ENCODE results near the gene SGSH.

The SGSH gene

DNA sequence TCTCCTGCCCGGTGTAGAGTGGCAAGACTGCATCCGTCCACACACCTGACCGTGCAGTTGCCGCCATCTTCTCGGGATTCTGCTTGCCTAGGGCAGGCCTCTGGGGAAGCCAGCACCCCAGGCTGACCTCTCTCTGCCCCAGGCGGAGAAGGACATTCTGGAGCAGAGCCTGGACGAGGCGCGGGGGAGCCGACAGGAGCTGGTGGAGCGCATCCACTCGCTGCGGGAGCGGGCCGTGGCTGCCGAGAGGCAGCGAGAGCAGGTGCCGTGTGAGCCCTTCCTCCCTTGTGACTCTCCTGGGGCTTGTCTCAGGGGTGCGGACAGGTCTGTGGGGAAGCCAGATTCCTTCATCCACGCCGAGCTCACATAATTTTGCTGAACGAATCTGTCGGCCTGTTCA is 30.5 kb downstream of the SGSH start:
- Histone ChIP-seq H3K36me3 (ENCODE audit: control insufficient read depth in 1 of 2, insufficient read depth in 2 of 2, low read length in 2 of 2) (no peaks in the 10 kb centered on the region), H3K4me1 (ENCODE audit: control insufficient read depth in 1 of 2, insufficient read depth in 2 of 2, low read length in 2 of 2) (peaks cover 0 to 7% of the 10 kb centered on the region in 2 donors), H3K27me3 (ENCODE audit: low read depth, low read length) (no peaks in the 10 kb centered on the region), H3K4me3 (ENCODE audit: low read depth in 1 of 2, low read length in 2 of 2) (no peak overlapping the region), H3K9me3 (ENCODE audit: control insufficient read depth in 1 of 2, low read length in 2 of 2) (no peaks in the 10 kb centered on the region), H3K27ac (ENCODE audit: low read length) (no peak overlapping the region)

DNA sequence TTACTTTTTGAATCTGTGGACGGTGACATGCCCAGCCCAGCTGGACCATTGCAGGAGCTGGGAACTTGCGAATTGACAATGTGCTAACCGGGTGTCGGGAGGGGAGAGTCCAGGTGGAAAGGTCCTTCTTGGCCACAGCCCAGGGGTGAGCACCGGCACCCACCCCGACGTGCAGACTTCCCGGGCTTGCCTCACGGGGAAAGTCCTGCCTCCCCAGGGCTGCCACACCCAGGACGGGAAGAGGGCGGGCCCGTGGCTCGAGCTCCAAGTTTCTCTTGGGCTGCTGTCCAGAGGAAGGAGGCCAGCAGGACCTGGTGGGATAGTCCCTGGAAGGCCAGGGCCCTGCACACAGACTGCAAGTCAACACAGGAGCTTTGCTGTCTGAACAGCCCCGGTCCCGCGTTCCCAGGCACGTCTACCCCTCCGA is 32.6 kb downstream of the SGSH start:
- H3K4me1 ChIP-seq (ENCODE audit: control insufficient read depth in 1 of 2, insufficient read depth in 2 of 2, low read length in 2 of 2), result peaks cover 0 to 7% of the 10 kb centered on the region in 2 donors
- H3K4me3 ChIP-seq (ENCODE audit: low read depth in 1 of 2, low read length in 2 of 2), result peak overlapping the region; percentile 16 to 48
- no peak overlapping the region for H3K27ac ChIP-seq (ENCODE audit: low read length)
- no peaks in the 10 kb centered on the region for H3K9me3 ChIP-seq (ENCODE audit: control insufficient read depth in 1 of 2, low read length in 2 of 2)
- H3K36me3 ChIP-seq (ENCODE audit: control insufficient read depth in 1 of 2, insufficient read depth in 2 of 2, low read length in 2 of 2), result no peaks in the 10 kb centered on the region
- no peaks in the 10 kb centered on the region for H3K27me3 ChIP-seq (ENCODE audit: low read depth, low read length)

DNA sequence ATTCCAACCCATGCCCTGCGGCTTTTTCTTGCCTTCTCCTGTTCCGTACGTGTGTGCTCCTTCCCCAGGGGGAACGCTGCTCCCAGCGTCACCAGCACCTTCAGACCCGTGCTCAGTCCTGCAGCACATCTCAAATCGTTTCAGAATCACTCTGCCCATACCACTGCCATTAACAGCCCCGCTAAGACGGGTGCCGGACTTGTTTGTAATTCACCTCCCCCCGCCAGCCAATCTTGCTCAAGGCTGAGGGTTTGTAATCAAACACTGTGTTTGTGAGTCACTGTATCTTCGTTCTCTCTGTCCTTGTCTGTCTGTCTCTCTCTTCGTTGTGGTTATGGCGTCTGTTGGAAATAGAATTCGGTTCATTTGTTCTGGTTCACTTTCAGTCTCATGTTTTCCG is 33.0 kb downstream of the SGSH start:
- no peaks in the 10 kb centered on the region for H3K9me3 ChIP-seq (ENCODE audit: control insufficient read depth in 1 of 2, low read length in 2 of 2)
- H3K4me3 ChIP-seq (ENCODE audit: low read depth in 1 of 2, low read length in 2 of 2), result peak overlapping the region; percentile 16 to 48
- H3K27ac ChIP-seq (ENCODE audit: low read length), result no peak overlapping the region
- H3K4me1 ChIP-seq (ENCODE audit: control insufficient read depth in 1 of 2, insufficient read depth in 2 of 2, low read length in 2 of 2), result peaks cover 0 to 7% of the 10 kb centered on the region in 2 donors
- H3K36me3 ChIP-seq (ENCODE audit: control insufficient read depth in 1 of 2, insufficient read depth in 2 of 2, low read length in 2 of 2), result no peaks in the 10 kb centered on the region
- no peaks in the 10 kb centered on the region for H3K27me3 ChIP-seq (ENCODE audit: low read depth, low read length)

DNA sequence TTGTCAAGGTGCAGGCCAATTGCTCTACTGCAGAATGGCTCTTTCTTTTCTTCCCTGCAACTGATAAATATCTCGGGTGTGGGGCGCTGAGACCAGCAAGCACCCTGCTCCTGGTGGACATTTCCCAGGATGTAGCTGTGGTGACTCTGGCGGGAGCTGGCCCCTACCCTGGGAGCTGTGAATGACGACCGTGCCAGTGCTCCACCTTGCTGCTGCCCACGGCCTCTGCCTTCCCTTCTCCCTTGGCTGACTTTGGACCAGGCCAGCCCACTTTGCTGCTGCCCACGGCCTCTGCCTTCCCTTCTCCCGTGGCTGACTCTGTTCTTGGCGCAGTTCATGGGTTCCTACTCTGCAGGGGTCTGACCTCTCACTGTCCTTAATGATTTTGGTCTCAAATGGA is 34.2 kb downstream of the SGSH start:
- Histone ChIP-seq H3K4me1 (ENCODE audit: control insufficient read depth in 1 of 2, insufficient read depth in 2 of 2, low read length in 2 of 2) (peaks cover 0 to 7% of the 10 kb centered on the region in 2 donors), H3K27ac (ENCODE audit: low read length) (no peak overlapping the region), H3K36me3 (ENCODE audit: control insufficient read depth in 1 of 2, insufficient read depth in 2 of 2, low read length in 2 of 2) (no peaks in the 10 kb centered on the region), H3K27me3 (ENCODE audit: low read depth, low read length) (no peaks in the 10 kb centered on the region), H3K4me3 (ENCODE audit: low read depth in 1 of 2, low read length in 2 of 2) (no peak overlapping the region), H3K9me3 (ENCODE audit: control insufficient read depth in 1 of 2, low read length in 2 of 2) (no peaks in the 10 kb centered on the region)

- Histone ChIP-seq H3K4me1 (ENCODE audit: control insufficient read depth in 1 of 2, insufficient read depth in 2 of 2, low read length in 2 of 2) (peaks cover 0 to 7% of the 10 kb centered on the region in 2 donors), H3K36me3 (ENCODE audit: control insufficient read depth in 1 of 2, insufficient read depth in 2 of 2, low read length in 2 of 2) (no peaks in the 10 kb centered on the region), H3K9me3 (ENCODE audit: control insufficient read depth in 1 of 2, low read length in 2 of 2) (no peaks in the 10 kb centered on the region), H3K27ac (ENCODE audit: low read length) (no peak overlapping the region), H3K27me3 (ENCODE audit: low read depth, low read length) (no peaks in the 10 kb centered on the region), H3K4me3 (ENCODE audit: low read depth in 1 of 2, low read length in 2 of 2) (no peak overlapping the region)
Measured at GRCh38 chr17:80184423-80184714, 35.8 kb downstream of the SGSH start.

DNA sequence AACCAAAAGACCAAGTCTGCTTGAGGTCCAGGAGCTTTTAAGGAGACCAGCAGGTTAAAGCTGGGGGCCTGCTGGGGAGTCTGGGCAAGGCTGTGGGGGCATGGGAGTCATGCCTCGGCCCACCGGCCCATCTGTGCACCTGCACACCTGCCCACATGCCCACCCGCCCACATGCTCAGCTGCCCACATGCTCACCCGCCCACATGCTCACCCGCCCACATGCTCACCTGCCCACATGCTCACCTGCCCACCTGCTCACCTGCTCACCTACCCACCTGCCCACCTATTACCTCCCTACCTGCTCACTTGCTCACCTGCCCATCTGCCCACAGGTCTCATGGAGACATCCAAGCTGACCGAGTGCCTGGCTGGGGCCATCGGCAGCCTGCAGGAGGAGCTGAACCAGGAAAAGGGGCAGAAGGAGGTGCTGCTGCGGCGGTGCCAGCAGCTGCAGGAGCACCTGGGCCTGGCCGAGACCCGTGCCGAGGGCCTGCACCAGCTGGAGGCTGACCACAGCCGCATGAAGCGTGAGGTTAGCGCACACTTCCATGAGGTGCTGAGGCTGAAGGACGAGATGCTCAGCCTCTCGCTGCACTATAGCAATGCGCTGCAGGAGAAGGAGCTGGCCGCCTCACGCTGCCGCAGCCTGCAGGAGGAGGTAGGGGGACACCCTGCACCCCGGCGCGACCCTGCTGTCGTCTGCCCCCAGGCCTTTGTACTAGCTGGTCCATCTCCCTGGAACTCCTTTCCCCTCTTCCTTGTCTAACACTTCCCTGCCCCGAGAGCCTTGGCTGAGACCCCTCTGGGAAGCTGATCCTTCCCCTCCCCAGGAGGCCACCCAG is 36.3 kb downstream of the SGSH start:
- H3K36me3 ChIP-seq (ENCODE audit: control insufficient read depth in 1 of 2, insufficient read depth in 2 of 2, low read length in 2 of 2), result no peaks in the 10 kb centered on the region
- no peak overlapping the region for H3K4me3 ChIP-seq (ENCODE audit: low read depth in 1 of 2, low read length in 2 of 2)
- H3K27ac ChIP-seq (ENCODE audit: low read length), result no peak overlapping the region

DNA sequence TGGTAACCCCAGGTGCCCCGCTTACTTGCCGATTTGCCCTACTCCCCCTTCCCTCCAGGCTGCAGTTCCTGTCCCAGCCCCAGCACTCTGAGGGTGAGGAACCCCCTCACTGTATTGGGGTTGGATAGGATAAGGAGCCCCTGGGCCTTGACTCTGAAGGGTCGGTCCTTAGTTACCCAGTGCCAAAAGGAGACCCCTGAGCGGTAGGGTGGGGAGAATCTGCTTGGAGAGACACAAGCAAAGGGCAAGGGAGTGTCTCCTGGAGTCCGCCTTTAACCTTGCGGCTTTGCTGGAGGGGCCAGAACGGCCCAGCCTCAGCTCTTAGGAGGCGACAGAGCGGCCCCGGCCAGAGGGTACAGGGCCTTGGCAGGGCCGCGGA is 37.3 kb downstream of the SGSH start:
- Histone ChIP-seq H3K36me3 (ENCODE audit: control insufficient read depth in 1 of 2, insufficient read depth in 2 of 2, low read length in 2 of 2) (no peaks in the 10 kb centered on the region), H3K4me1 (ENCODE audit: control insufficient read depth in 1 of 2, insufficient read depth in 2 of 2, low read length in 2 of 2) (peaks cover 0 to 3% of the 10 kb centered on the region in 2 donors)

More for the DNA sequence above, 36.3 kb downstream of the SGSH start:
- no peaks in the 10 kb centered on the region for H3K27me3 ChIP-seq (ENCODE audit: low read depth, low read length)
- no peaks in the 10 kb centered on the region for H3K9me3 ChIP-seq (ENCODE audit: control insufficient read depth in 1 of 2, low read length in 2 of 2)
- peaks cover 0 to 7% of the 10 kb centered on the region in 2 donors for H3K4me1 ChIP-seq (ENCODE audit: control insufficient read depth in 1 of 2, insufficient read depth in 2 of 2, low read length in 2 of 2)

GRCh38 chr17:80182118-80182844 is 37.9 kb downstream of the SGSH start:
- Histone ChIP-seq H3K27me3 (ENCODE audit: low read depth, low read length) (no peaks in the 10 kb centered on the region), H3K9me3 (ENCODE audit: control insufficient read depth in 1 of 2, low read length in 2 of 2) (no peaks in the 10 kb centered on the region), H3K36me3 (ENCODE audit: control insufficient read depth in 1 of 2, insufficient read depth in 2 of 2, low read length in 2 of 2) (no peaks in the 10 kb centered on the region), H3K4me1 (ENCODE audit: control insufficient read depth in 1 of 2, insufficient read depth in 2 of 2, low read length in 2 of 2) (no peaks in the 10 kb centered on the region), H3K4me3 (ENCODE audit: low read depth in 1 of 2, low read length in 2 of 2) (no peak overlapping the region), H3K27ac (ENCODE audit: low read length) (no peak overlapping the region)

More for the DNA sequence above, 37.3 kb downstream of the SGSH start:
- Histone ChIP-seq H3K27me3 (ENCODE audit: low read depth, low read length) (no peaks in the 10 kb centered on the region), H3K9me3 (ENCODE audit: control insufficient read depth in 1 of 2, low read length in 2 of 2) (no peaks in the 10 kb centered on the region), H3K4me3 (ENCODE audit: low read depth in 1 of 2, low read length in 2 of 2) (no peak overlapping the region), H3K27ac (ENCODE audit: low read length) (no peak overlapping the region)

GRCh38 chr17:80181431-80181830 is 38.7 kb downstream of the SGSH start:
- no peak overlapping the region for H3K4me3 ChIP-seq (ENCODE audit: low read depth in 1 of 2, low read length in 2 of 2)
- H3K4me1 ChIP-seq (ENCODE audit: control insufficient read depth in 1 of 2, insufficient read depth in 2 of 2, low read length in 2 of 2), result no peaks in the 10 kb centered on the region
- H3K9me3 ChIP-seq (ENCODE audit: control insufficient read depth in 1 of 2, low read length in 2 of 2), result no peaks in the 10 kb centered on the region
- no peaks in the 10 kb centered on the region for H3K27me3 ChIP-seq (ENCODE audit: low read depth, low read length)
- H3K36me3 ChIP-seq (ENCODE audit: control insufficient read depth in 1 of 2, insufficient read depth in 2 of 2, low read length in 2 of 2), result no peaks in the 10 kb centered on the region
- H3K27ac ChIP-seq (ENCODE audit: low read length), result no peak overlapping the region

DNA sequence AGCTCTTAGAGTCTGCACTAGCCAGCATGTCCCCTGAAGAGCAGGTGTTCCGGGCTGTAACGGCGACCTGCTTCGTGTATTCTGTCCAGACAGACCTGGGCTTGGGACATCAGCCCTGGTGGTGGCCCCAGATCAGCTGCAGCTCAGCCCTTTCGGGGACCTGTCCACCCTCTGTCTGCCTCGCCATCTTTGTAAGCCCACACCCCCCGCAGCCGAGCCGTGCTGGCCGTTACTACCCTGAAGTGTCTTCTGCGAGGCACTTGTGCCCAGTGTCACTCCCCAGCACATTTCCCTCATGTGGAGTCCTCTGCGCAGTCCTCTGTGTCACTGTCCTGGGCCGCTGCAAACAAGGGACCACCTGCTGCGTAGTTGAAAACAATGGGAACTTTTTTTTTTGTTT is 39.9 kb downstream of the SGSH start:
- Histone ChIP-seq H3K4me3 (ENCODE audit: low read depth in 1 of 2, low read length in 2 of 2) (no peak overlapping the region), H3K36me3 (ENCODE audit: control insufficient read depth in 1 of 2, insufficient read depth in 2 of 2, low read length in 2 of 2) (no peaks in the 10 kb centered on the region), H3K9me3 (ENCODE audit: control insufficient read depth in 1 of 2, low read length in 2 of 2) (no peaks in the 10 kb centered on the region), H3K4me1 (ENCODE audit: control insufficient read depth in 1 of 2, insufficient read depth in 2 of 2, low read length in 2 of 2) (no peaks in the 10 kb centered on the region), H3K27me3 (ENCODE audit: low read depth, low read length) (no peaks in the 10 kb centered on the region), H3K27ac (ENCODE audit: low read length) (no peak overlapping the region)

GRCh38 chr17:80177986-80178595 is 42.0 kb downstream of the SGSH start:
- Histone ChIP-seq H3K4me3 (ENCODE audit: low read depth in 1 of 2, low read length in 2 of 2) (no peak overlapping the region), H3K36me3 (ENCODE audit: control insufficient read depth in 1 of 2, insufficient read depth in 2 of 2, low read length in 2 of 2) (no peaks in the 10 kb centered on the region), H3K9me3 (ENCODE audit: control insufficient read depth in 1 of 2, low read length in 2 of 2) (no peaks in the 10 kb centered on the region), H3K4me1 (ENCODE audit: control insufficient read depth in 1 of 2, insufficient read depth in 2 of 2, low read length in 2 of 2) (no peaks in the 10 kb centered on the region), H3K27me3 (ENCODE audit: low read depth, low read length) (no peaks in the 10 kb centered on the region), H3K27ac (ENCODE audit: low read length) (no peak overlapping the region)

Data from muscle layer of duodenum (tissue), 2 donors.